ENCODE data around the gene ZNF518B. TPM values are rescaled to one million over a fixed set of nuclear protein-coding genes. Genes with fewer than 3 reads are reported as not detected.

ZNF518B gene
- total RNA-seq: 13.3 and 30.7 TPM in 2 replicates

GRCh38 chr4:10457255-10457801 lies at the start of gene ZNF518B:
TSS of gene ZNF518B (minus strand) at chr4:10457426. CDS start at chr4:10446328, 11,098 bp downstream.

Other genes with a start within 250 kb of the ZNF518B start
- gene CLNK, start 227.3 kb upstream of the ZNF518B start, total RNA-seq: not detected in 2 replicates